K562 (cell line): ENCODE data around the gene GPR68. TPM values are rescaled to one million over a fixed set of nuclear protein-coding genes. Genes with fewer than 3 reads are reported as not detected.

Experiments
- ATAC-seq: fragments of 200-7000 bp; cut with Tn5 transposase; 3 replicates; pipeline ENCODE4 v1.9.1; 2020; ENCODE audit warnings: moderate library complexity
- BruUV-seq: library from RNA; stranded (reverse); fragments of 400-500 nt; replicated peaks from 2 replicates; lab custom pipeline; 2021; lab: Mats Ljungman, UMichigan
- CTCF ChIA-PET: fragments of 300-600 bp; formaldehyde crosslinking; extraction: SDS; loops from one replicate; lab custom pipeline; 2021; ENCODE audit warnings: low intra/inter-chr PET ratio; lab: Yijun Ruan, JAX
- POLR2A ChIA-PET: fragments of 300-600, 350-650 bp; sonication (Branson Sonifier 250); formaldehyde crosslinking; extraction: SDS; loops from one replicate; lab custom pipeline; 2021; ENCODE audit warnings: antibody characterized with exemption, inconsistent platforms; lab: Yijun Ruan, JAX
- DNase-seq, 4 experiments: peaks; one replicate each; pipeline versions ENCODE4 v3.0.0 to v3.0.0-alpha.2; 2011 to 2018; ENCODE audit warnings: low spot score in 3 of 4, mixed read lengths in 3 of 4; ENCODE audit errors: extremely low read depth in 1 of 4
- FAIRE-seq: peaks from 2 replicates; lab custom pipeline; 2011; peaks lifted over from hg19 to GRCh38; lab: Jason Lieb, UNC
- H2AFZ ChIP-seq: 2 replicates; pipeline ENCODE4 v1.6.0; 2011; ENCODE audit warnings: low read depth, low read length, control low read depth, inconsistent platforms
- H3K27ac ChIP-seq: fragments of 200-600 bp; 3 replicates; pipeline ENCODE4 v1.8.0; 2011; ENCODE audit warnings: low read depth, mild to moderate bottlenecking, control low read depth, inconsistent platforms, low read length, moderate library complexity, mixed read lengths; ENCODE audit errors: extremely low read depth
- H3K27me3 ChIP-seq, 2 experiments: fragments of 300-600 bp in 1 of 2; 2 replicates in 1 of 2; 3 replicates in 1 of 2; pipeline versions ENCODE4 v1.6.0 to v1.8.0; 2011; ENCODE audit warnings: inconsistent platforms in 2 of 2, low read length in 2 of 2, mild to moderate bottlenecking in 1 of 2, mixed read lengths in 1 of 2, moderate library complexity in 1 of 2; ENCODE audit not compliant: control insufficient read depth in 2 of 2, insufficient read depth in 2 of 2
- H3K36me3 ChIP-seq: fragments of 300-600 bp; 3 replicates; pipeline ENCODE4 v1.8.0; 2011; ENCODE audit warnings: mild to moderate bottlenecking, low read length, inconsistent platforms; ENCODE audit not compliant: control insufficient read depth, insufficient read depth
- H3K4me1 ChIP-seq, 2 experiments: fragments of 200-600 bp in 1 of 2; replicated peaks in 1 of 2; 2 replicates in 1 of 2; 3 replicates in 1 of 2; pipeline versions ENCODE4 v1.5.1 to v1.8.0; 2011; ENCODE audit warnings: inconsistent platforms in 2 of 2, low read length in 2 of 2, mild to moderate bottlenecking in 1 of 2, mixed read lengths in 1 of 2, moderate library complexity in 1 of 2; ENCODE audit not compliant: control insufficient read depth in 2 of 2, insufficient read depth in 2 of 2
- H3K4me2 ChIP-seq: 2 replicates; pipeline ENCODE4 v1.6.1; 2011; ENCODE audit warnings: low read length, control low read depth, inconsistent platforms, mixed read lengths; ENCODE audit not compliant: insufficient read depth
- H3K4me3 ChIP-seq: fragments of 200-600 bp; sonication (generic), shearing (Covaris generic); 2 replicates; pipeline ENCODE4 v1.5.1; 2016; ENCODE audit warnings: control low read depth, inconsistent platforms
- H3K79me2 ChIP-seq: fragments of 200-600 bp; 3 replicates; pipeline ENCODE4 v1.8.0; 2011; ENCODE audit warnings: low read length, inconsistent platforms; ENCODE audit not compliant: control insufficient read depth, insufficient read depth
- H3K9ac ChIP-seq, 2 experiments: 2 replicates each; pipeline versions ENCODE4 v1.6.0 to v1.6.1; 2011; ENCODE audit warnings: low read depth in 2 of 2, low read length in 2 of 2, control low read depth in 1 of 2, inconsistent platforms in 1 of 2, mild to moderate bottlenecking in 1 of 2, mixed read lengths in 1 of 2; ENCODE audit not compliant: insufficient read depth in 1 of 2
- H3K9me1 ChIP-seq: one replicate; pipeline ENCODE4 v1.6.0; 2011; ENCODE audit warnings: inconsistent platforms, mild to moderate bottlenecking, low read length, moderate library complexity; ENCODE audit not compliant: control insufficient read depth, insufficient read depth
- H3K9me3 ChIP-seq: replicated peaks from 2 replicates; pipeline ENCODE4 v1.5.1; 2011; ENCODE audit warnings: low read depth, low read length, inconsistent platforms; ENCODE audit not compliant: control insufficient read depth, insufficient read depth
- H4K20me1 ChIP-seq: replicated peaks from 2 replicates; pipeline ENCODE4 v1.6.1; 2011; ENCODE audit warnings: low read length, inconsistent platforms, mixed read lengths; ENCODE audit not compliant: control insufficient read depth, insufficient read depth
- CBX1 ChIP-seq: sonication (generic); IDR thresholded peaks from 2 replicates; pipeline ENCODE4 v1.6.1; 2016; ENCODE audit warnings: antibody characterized with exemption, low read depth, mild to moderate bottlenecking
- NONO ChIP-seq, 2 experiments: fragments of 200-400 bp in 1 of 2; fragments of 450-650 bp in 1 of 2; formaldehyde crosslinking in 1 of 2; IDR thresholded peaks; 2 replicates each; pipeline ENCODE4 v1.6.1; 2017; ENCODE audit warnings: low read depth in 2 of 2, mild to moderate bottlenecking in 2 of 2, moderate library complexity in 2 of 2, low read length in 1 of 2
- POLR3G ChIP-seq: IDR thresholded peaks from 2 replicates; pipeline ENCODE4 v1.6.1; 2011; ENCODE audit not compliant: insufficient read length, insufficient replicate concordance; ENCODE audit errors: extremely low read depth
- PTRF ChIP-seq: fragments of 450-650 bp; IDR thresholded peaks from 2 replicates; pipeline ENCODE4 v1.6.1; 2016; ENCODE audit warnings: mild to moderate bottlenecking, missing genetic modification characterization, missing compliant biosample characterization
- REST ChIP-seq, 2 experiments: fragments of 450-650 bp; formaldehyde crosslinking in 1 of 2; IDR thresholded peaks; 2 replicates each; pipeline versions ENCODE4 v1.4.0 to v1.6.1; 2014 to 2020; ENCODE audit warnings: mild to moderate bottlenecking in 2 of 2, borderline replicate concordance in 1 of 2, low read depth in 1 of 2
- SMC3 ChIP-seq: conservative IDR thresholded peaks from 2 replicates; pipeline ENCODE4 v1.6.1; 2011; ENCODE audit warnings: low read depth, low read length, improper control_type of control experiment; ENCODE audit not compliant: insufficient read depth
- SPI1 ChIP-seq: IDR thresholded peaks from 2 replicates; pipeline ENCODE4 v1.6.1; 2011; ENCODE audit warnings: low read depth, low read length, control low read depth, borderline replicate concordance
- ZNF77 ChIP-seq: fragments of 250-450 bp; sonication (Bioruptor Pico); IDR thresholded peaks from 2 replicates; pipeline ENCODE4 v1.5.0; 2020
- WGBS: fragments of 100-300 bp; shearing (Covaris generic); methylation state at CpG from one replicate; pipeline ENCODE4 v1.1.6; 2016; ENCODE audit warnings: low coverage, mixed read lengths; ENCODE audit not compliant: insufficient coverage; ENCODE audit errors: missing lambda C conversion rate; 5-methylcytosine and 5-hydroxymethylcytosine counted together
- in situ Hi-C: fragments of 300-500 bp; cut with MboI; formaldehyde crosslinking; loops from 4 replicates; pipeline ENCODE4 v1.15.0; 2018; ENCODE audit warnings: inconsistent platforms, mixed read lengths
- intact Hi-C: fragments of 100-400 bp; cut with micrococcal nuclease; formaldehyde crosslinking; loops from 2 replicates; pipeline ENCODE4 v1.14.2; 2022
- polyA plus RNA-seq, 8 experiments: library from polyadenylated mRNA; depleted of rRNA in 4 of 8; stranded (reverse) in 5 of 8; unstranded in 3 of 8; fragments of >200 nt; fragmentation: Nextera tagmentation in 2 of 8; fragmentation: Illumina TruSeq in 1 of 8; extraction: Ambion mirVana in 2 of 8; extraction: Trizol in 1 of 8; gene quantifications; 2 replicates each; pipeline versions ENCODE4 v1.2.1 to v1.2.3, GENCODE V29; 2011 to 2014; ENCODE audit warnings: inconsistent platforms in 1 of 8, missing spikeins in 1 of 8
- total RNA-seq, 7 experiments: library from RNA; depleted of rRNA in 6 of 7; stranded (reverse); fragments of >200 nt in 6 of 7; fragmentation: Illumina TruSeq in 2 of 7; extraction: Trizol in 2 of 7; gene quantifications; 2 replicates each; pipeline versions ENCODE4 v1.2.1 to v1.2.3, GENCODE V29; 2011 to 2021; ENCODE audit warnings: low replicate concordance in 1 of 7

GPR68 gene
- total and polyA plus RNA-seq, 9 of the 15 experiments (the other 6 are each of a cell fraction or from before 2014, with no cell fraction given), result 0.41 to 9.4 (median 3.7) TPM

- Histone ChIP-seq H3K79me2 (no peaks in the 10 kb centered on the region), H3K9ac (no peak overlapping the region), H3K27ac (no peak overlapping the region), H3K4me3 (no peak overlapping the region), H3K4me2 (no peak overlapping the region), H4K20me1 (no peaks in the 10 kb centered on the region), H2AFZ (no peak overlapping the region), H3K9me1 (no peaks in the 10 kb centered on the region), H3K27me3 (no peaks in the 10 kb centered on the region), H3K9me3 (no peaks in the 10 kb centered on the region), H3K36me3 (no peaks in the 10 kb centered on the region), H3K4me1 (peaks cover 0 to 5% of the 10 kb centered on the region in 2 experiments; a peak in 2 of 5 replicates)
- intact Hi-C loops (no loop called here), in situ Hi-C loops (no loop called here)
- DNase-seq (no peak), ATAC-seq (no peak), FAIRE-seq (no peak)
- 30% methylated on average over 4 of the region's 7 CpGs for WGBS
- POLR2A ChIA-PET, result no interaction called here
- BruUV-seq, result no TSS peak
- TF ChIP-seq SPI1, result peak; percentile 95
- no peak for TF ChIP-seq PTRF (tag)
- CTCF ChIA-PET, result interaction anchor here (0.5 kb wide), 1 partner anchor 11 kb away, joined by 3 read pairs; no protein-coding TSS in a partner anchor
Measured at GRCh38 chr14:91241863-91242262, 2.6 kb downstream of the GPR68 start.

DNA sequence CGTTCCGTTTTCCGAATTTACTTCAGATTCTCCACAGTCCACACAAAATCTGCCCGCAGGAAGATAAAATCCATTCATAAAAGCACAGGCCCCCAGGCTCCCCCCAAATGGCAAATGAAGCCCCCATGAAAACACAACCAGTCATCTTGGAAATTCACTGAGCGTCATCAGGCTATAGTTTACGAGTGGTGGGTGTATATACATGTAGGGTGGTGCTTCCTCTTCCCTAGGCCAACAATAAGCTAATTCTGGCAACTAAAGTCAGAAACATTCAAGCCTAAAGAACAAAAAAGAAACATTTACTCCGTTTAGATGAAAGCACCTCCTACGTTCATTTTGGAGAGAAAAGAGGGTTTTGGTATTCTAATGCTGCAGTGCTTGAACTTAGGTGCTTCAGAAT is 5.8 kb downstream of the GPR68 start:
- in situ Hi-C loops (no loop called here), intact Hi-C loops (no loop called here)
- ChIA-PET POLR2A (interaction anchor here (0.7 to 2.0 kb wide), 2 partner anchors 14 to 150 kb away, joined by 3 to 5 read pairs; no protein-coding TSS in a partner anchor), CTCF (no interaction called here)
- Histone ChIP-seq H3K4me1 (peaks cover 0 to 3% of the 10 kb centered on the region in 2 experiments; a peak in 2 of 5 replicates), H4K20me1 (no peaks in the 10 kb centered on the region), H3K9ac (no peak overlapping the region), H3K9me3 (no peaks in the 10 kb centered on the region), H3K79me2 (no peaks in the 10 kb centered on the region), H3K27ac (no peak overlapping the region), H3K27me3 (no peaks in the 10 kb centered on the region), H3K9me1 (no peaks in the 10 kb centered on the region), H3K4me3 (no peak overlapping the region), H3K36me3 (no peaks in the 10 kb centered on the region), H2AFZ (no peak overlapping the region), H3K4me2 (no peak overlapping the region)
- no TSS peak for BruUV-seq
- ATAC-seq, result no peak
- no peak for FAIRE-seq
- WGBS, result 62% methylated on average over 8 of the region's 8 CpGs
- no peak for DNase-seq
- no peak for TF ChIP-seq ZNF77 (CRISPR knock-in tag)
- TF ChIP-seq SMC3, result no peak
- no peak for TF ChIP-seq POLR3G
- TF ChIP-seq NONO (IDR thresholded peaks at IDR 0.05; ENCODE audit: low read depth in 2 of 2, low read length in 1 of 2), result no peak
- TF ChIP-seq REST (IDR thresholded peaks at IDR 0.05; ENCODE audit: borderline replicate concordance), result no peak
- TF ChIP-seq REST (CRISPR knock-in tag; IDR thresholded peaks at IDR 0.05; ENCODE audit: low read depth), result no peak
- TF ChIP-seq CBX1, result no peak
